HCT116 (cell line): Measurements from ENCODE around the gene IL1B.

Source experiments
- POLR2AphosphoS5 ChIP-seq: IDR thresholded peaks from 2 replicates; pipeline ENCODE4 v1.6.1; 2011; ENCODE audit warnings: mild to moderate bottlenecking, low read depth, low read length, moderate library complexity
- TF ChIP-seq, protein P1 (sequence below), 3 experiments: fragments of 200-600 bp in 1 of 3; sonication (generic) in 1 of 3; IDR thresholded peaks in 2 of 3; conservative IDR thresholded peaks in 1 of 3; 2 replicates each; pipeline ENCODE4 v1.5.1; 2012 to 2017; ENCODE audit warnings: low read depth in 2 of 3, low read length in 2 of 3, antibody characterized with exemption in 1 of 3, borderline replicate concordance in 1 of 3, control low read depth in 1 of 3, mild to moderate bottlenecking in 1 of 3, mixed read lengths in 1 of 3, mixed run types in 1 of 3, moderate library complexity in 1 of 3; ENCODE audit not compliant: insufficient read depth in 1 of 3

DNA sequence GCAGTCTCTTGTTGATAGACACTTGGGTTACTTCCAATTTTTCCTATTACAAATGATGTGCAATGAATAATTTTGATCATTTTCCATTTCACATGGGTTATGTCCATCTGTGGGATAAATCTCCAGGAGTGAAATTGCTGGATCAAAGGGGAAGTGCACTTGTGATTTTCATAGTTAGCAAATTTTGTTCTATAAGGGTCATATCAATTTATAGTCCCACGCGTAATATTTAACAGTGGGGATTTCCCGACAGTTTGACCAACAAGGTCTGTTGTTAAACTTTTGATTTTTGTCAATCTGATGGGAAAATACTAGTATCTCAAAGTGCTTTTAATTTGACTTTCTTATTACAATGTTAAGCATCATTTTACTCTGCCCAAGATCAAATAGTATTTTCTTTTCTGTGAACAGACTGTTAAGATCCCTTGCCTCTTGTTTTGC, 8.3 kb downstream of the IL1B start:
- TF ChIP-seq, protein P1, sequence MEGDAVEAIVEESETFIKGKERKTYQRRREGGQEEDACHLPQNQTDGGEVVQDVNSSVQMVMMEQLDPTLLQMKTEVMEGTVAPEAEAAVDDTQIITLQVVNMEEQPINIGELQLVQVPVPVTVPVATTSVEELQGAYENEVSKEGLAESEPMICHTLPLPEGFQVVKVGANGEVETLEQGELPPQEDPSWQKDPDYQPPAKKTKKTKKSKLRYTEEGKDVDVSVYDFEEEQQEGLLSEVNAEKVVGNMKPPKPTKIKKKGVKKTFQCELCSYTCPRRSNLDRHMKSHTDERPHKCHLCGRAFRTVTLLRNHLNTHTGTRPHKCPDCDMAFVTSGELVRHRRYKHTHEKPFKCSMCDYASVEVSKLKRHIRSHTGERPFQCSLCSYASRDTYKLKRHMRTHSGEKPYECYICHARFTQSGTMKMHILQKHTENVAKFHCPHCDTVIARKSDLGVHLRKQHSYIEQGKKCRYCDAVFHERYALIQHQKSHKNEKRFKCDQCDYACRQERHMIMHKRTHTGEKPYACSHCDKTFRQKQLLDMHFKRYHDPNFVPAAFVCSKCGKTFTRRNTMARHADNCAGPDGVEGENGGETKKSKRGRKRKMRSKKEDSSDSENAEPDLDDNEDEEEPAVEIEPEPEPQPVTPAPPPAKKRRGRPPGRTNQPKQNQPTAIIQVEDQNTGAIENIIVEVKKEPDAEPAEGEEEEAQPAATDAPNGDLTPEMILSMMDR (IDR thresholded peaks at IDR 0.05 in 2 of 3, conservative IDR thresholded peaks at IDR 0.05 in 1 of 3; ENCODE audit: borderline replicate concordance in 1 of 3, insufficient read depth in 1 of 3, low read depth in 2 of 3, low read length in 2 of 3), result no peak
- TF ChIP-seq POLR2AphosphoS5, result no peak
